Measurements from ENCODE around the gene SYT2.
"Not testable (repeated sequence)": the region's sequence is repeated elsewhere in the genome, so short reads cannot be mapped to it uniquely, and the experiment has no call there.

Gene SYT2

DNA sequence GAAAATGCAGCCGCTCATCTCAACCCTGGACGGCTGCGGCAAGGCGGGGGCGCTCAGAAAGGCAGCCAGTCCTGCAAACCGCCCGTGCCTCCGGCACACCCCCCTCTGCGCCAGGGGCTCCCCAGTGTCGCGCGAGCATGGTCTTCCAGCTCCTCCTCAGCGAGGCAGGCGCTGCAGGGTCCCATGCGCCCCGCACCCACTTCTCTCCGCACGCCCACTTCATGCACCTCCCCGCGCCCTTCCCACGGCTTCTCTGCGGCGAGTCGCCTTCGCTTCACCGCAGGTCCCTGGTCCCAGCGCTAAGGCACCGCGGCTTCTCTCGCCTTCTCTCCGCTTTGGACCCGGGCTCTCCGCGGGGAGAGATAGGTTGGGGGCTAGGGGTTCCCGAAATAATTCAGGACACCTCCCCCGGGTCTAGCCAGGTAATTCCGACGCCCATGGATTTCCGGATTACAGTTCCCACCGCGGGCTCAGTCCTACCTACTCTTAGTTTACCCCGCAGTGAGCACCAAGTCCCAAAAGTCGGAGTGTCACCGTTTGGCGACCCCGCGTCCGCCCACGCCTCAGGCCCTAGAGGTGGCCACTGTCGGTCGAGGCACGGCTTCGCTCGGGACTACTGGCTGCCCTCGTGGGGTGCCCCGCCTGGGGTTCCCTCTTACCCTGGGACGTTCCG lies 67.5 kb downstream of the SYT2 start:
- no peak for DNase-seq (ENCODE audit: low read depth in 2 of 2)

DNA sequence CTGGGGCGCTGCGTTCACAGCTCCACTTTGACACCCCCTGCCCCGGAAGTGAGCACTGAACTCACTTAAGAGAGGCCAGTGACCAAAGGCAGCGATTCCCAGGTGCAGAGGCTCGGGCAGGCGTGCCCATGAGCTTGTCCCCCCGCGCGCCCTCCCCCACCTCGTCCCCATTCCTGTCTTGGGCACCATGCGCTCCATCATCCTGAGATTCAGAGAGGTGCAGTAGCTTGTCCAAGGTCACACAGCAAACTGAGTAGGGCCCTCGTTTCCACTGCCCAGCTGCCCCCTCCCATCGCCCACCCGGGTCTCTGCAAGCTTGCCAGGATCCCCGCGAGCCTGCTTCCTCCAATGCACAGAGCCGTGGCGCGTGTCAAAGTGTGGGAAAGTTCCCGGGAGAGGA lies 68.0 kb downstream of the SYT2 start:
- no peak for DNase-seq (ENCODE audit: low read depth in 2 of 2)

DNA sequence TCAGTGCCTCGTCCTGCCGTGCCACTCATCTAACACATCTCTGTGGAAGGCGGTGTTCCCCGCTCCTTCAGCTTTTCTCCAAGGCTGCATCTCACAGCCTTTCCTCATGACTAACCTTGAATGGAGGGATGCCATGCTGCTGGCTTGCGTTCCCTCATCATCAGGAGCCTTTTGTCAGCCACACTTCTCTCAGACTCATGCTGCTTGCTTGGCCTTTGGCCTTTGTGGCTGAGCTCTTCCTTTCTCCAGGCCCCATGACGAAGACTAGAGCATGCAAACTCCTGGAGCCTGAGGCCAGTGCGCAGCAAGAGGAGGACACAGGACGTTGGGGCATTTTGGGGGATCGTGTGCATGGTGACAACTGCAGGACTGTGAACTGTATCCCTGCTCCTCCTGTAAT lies 70.8 kb downstream of the SYT2 start:
- no peak for DNase-seq (ENCODE audit: low read depth in 2 of 2)

DNA sequence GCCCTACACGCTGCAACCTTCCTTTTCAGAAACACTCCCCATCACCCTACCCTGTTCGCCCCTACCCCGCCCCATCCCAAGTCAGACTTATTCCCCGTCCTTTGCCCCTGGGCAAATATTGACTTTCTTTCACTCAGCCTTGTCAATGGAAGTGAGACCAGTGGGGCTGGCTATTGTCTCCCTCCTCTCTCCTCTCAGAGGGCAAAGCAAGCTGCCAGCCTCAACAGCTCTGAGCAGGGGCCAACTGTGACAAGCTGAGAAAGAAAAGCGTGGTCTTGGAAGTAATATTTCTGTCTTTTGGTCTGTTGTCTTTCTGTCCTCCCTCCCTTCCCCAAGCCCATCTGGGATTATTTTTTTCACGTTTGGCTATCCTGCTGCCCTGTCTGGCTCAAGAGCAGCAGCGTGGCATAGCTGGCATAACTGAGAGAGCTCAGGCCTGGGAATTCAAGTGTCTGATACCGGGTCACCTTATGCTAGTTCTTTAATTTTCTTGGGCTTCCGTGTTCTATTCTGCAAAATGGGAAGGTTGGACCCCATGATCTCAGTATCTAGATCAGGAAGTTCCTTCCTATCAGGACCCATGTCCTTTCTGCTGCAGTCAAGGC lies 71.5 kb downstream of the SYT2 start:
- not testable (repeated sequence) for DNase-seq (ENCODE audit: low read depth in 2 of 2)

DNA sequence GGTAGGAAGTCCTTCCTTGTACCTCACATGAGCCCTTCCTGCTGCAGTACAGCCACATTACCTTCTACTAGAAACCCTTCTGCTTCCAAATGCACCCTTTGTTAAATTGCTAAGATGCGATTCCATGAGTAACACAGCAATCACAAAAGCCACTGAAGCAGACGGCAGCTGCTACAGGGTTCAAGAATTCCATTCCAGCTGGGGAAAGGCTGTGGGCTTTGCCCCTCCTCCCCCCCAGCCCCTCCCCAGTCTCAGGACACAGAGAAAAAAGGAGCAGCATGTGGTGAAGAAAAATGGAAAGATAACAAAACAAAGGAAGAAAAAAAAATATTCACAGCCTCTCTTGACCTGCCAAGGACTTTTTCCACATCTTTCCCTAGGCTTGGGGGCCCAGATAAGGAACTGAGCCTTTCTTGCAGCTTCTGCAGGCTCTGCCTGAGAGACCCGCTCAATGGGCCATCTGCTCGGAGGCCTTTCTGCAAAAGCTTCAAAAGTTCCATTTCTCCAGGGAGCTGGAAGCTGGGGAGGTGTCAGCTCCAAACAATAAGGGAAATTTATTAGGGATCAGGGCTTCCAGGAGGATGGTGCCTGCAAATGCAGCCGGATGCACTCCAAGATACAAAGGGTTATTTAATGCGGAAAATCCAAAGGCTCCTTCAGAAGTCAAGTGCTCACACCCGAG lies 72.1 kb downstream of the SYT2 start:
- no peak for DNase-seq (ENCODE audit: low read depth in 2 of 2)

DNA sequence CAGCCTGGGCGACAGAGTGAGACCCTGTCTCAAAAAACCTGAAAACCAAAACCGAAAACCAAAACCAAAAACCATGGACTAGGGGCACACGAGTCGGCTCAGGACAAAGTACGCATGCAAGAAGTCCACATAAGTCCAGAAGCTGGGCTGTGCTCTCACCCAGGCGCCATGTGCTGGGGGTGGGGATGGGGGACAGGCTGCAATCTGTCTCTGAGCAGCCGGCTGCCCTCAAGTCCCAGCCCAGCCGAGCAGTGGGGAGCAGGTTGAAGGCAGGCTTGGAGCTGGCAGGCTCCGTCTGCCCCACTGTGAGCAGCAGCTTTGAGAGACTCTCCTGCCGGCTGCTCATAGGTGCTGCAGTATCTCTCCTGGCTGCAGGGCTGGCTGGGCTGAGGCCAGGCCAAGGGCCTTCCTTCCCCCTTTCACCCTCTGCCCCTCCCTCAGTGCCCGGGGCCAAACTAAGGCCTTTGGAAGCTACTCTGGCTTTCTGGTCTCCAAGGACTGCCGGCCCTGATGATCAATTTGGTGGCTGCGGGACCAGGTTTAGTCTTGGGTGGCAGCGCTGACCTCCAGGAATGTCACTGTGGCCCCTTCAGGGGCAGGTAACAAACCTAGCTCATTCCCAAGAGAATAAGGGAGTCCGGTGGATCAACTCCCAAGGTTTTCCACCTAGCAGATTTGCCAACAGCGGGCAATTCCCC lies 72.8 kb downstream of the SYT2 start:
- DNase-seq (ENCODE audit: low read depth in 2 of 2) = not testable (repeated sequence)

DNA sequence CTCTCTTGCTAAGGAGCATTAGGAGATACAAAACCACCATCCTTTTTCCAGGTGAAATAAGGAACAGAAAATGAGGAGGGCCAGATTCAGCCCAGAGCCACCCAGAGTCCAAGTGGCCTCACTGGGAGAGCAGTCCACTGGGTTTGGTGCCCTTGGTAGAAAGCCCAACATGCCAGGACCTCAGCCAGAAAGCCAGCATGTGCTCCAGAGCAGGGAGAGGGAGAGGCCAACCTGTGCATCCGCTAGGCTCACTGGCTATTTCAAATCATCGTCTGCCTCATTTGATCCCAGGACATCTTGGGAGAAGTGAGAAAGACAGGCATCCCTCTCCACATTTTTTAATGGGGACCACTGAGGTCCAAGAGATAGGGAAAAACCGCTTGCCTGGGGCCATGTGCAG lies 74.1 kb downstream of the SYT2 start:
- not testable (repeated sequence) for DNase-seq (ENCODE audit: low read depth in 2 of 2)

DNA sequence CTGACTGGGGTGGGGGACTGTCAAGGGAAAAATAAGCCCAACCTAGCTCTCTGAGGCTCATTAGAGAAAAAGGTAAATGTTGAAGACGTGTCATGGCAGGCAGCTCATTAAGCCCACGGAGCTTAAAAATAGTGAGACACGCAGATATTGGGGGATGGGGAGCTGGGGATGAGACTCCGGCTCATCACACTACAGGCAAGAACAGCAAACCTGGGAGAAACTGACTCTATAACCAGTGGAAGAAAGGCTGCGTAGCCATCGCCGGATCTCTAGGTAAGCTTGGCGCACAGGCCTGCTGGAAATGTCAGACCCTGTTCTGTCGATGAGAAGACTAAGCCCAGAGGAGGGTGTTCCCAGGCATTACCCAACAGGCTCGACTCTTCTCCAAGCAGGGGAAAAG lies 78.0 kb downstream of the SYT2 start:
- no peak for DNase-seq (ENCODE audit: low read depth in 2 of 2)

DNA sequence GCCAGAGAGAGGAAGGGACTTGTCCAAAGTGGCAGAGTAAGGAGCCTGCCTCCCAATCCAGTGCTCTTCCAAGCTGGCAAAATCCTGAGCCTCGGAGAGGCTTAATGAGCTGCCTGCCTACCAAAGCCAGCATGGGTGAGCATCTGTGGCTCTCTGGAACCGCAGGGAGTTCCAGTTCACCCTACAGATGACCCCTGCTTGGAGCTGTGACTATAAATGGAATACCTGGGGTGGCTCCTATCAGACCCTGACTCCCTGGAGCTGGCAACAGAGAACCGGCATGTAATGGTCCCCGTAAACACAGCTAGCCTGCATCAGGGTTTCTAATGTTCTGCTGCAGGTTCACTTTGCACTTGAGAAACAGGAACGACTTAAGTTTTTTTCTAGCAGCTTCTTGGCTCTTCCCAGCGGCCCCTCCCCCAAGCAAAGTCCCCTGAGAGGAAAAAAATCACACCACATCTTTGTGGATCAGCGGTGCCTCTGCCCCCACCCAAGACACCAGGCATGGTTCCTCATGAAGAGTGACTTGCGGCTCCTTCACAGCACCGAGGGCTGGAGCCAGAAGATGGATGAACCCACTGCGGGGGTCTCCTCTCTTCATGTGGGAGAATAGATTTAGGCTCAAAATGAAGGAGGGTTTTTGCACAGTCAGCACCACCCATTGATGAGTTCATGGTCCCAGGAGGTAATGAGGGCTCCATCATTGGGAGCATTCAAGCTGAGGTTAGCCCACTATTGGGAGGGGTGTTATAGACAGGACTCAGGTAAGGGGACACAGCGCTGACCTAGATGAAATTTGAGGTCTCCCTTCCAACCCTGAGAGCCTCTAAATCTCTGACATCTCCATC lies 79.0 kb downstream of the SYT2 start:
- DNase-seq (ENCODE audit: low read depth in 2 of 2) = no peak

DNA sequence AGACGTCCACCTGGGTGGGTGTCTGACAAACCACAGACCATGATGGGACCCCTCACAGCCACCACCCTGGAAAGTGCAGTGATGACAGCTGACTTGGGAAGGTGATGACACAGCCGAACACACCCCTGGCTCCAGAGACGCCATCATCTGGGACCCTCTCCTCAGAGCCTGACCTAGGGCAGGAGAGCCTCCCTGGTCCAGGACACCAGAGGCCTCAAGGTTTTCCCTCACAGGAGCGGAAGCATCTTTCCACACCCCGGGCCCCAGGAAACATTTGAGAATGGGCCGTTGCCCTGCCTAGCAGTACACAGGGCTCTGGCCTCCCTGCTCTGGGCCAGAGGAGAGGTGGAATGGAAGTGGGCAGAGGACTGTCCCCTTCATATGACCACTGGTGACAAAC lies 79.7 kb downstream of the SYT2 start:
- DNase-seq (ENCODE audit: low read depth in 2 of 2) = no peak

DNA sequence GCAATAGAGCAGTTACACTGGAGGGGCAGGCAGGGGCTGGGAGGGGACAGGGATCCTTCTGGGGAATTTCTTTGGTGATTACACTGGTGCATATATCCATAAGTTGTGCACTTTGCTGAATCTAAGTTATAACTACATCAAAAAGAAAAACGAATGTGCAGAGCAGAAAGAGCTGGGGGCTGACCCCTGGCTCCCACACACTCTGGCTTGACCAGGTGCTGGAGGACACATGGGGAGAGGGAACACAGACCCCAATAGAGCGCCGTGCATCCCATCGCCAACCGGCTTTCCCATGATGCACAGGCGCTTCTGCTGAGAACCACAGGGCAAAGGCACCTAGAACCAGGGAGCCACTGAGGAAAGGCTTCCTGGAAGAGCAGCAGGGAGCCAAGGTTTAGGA lies 80.2 kb downstream of the SYT2 start:
- DNase-seq (ENCODE audit: low read depth in 2 of 2) = not testable (repeated sequence)

DNA sequence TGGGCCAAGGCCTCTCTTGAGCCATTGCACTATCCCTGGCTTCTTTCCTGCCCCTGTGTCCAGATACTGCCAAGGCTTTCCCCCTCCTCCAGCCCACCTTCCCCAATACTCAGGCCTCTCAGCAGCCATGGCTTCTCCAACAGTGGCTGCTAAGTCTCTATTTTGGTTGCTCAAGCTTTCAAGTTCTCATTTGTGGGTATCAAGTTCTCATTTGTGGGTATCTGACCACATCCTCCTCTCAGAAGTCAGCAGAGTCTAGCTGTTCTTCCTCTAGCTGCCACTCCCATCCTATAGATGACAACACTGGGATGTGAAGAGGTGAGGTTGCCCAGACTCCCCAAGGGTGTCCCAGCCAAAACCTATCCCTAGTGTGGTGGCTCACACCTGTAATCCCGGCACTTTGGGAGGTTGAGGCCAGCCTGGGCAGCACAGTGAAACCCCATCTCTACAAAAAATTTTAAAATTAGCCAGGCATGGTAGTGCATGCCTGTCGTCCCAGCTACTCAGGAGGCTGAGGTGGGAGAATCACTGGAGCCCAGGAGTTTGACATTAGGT lies 80.9 kb downstream of the SYT2 start:
- not testable (repeated sequence) for DNase-seq (ENCODE audit: low read depth in 2 of 2)

DNA sequence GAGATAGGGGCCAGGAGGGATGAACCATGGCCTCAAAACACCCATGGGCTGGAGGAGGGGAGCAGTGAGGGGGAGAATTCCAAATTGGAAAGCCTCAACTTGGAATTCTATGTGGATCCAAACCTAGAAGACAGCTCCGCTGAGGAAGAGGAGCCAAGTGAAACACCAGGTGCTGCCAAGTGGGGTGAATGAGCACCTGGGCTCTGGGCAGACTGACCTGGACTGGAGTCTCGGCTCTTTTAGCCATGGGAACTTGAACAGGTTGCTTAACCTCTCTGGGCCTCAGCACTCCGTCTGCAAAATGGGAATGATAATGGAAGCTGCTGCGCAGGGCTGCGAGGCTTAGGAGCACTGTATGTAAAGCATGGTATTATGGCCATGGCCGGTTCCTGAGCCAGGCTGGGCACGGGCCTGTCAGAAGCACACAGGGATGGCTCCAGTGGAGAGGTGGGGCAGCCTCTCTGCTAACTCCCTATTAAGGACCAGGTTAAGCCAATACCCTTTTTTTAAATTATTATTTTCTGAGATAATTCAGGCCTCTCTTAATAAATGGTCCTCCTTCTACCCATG lies 81.5 kb downstream of the SYT2 start:
- DNase-seq (ENCODE audit: low read depth in 2 of 2) = no peak

DNA sequence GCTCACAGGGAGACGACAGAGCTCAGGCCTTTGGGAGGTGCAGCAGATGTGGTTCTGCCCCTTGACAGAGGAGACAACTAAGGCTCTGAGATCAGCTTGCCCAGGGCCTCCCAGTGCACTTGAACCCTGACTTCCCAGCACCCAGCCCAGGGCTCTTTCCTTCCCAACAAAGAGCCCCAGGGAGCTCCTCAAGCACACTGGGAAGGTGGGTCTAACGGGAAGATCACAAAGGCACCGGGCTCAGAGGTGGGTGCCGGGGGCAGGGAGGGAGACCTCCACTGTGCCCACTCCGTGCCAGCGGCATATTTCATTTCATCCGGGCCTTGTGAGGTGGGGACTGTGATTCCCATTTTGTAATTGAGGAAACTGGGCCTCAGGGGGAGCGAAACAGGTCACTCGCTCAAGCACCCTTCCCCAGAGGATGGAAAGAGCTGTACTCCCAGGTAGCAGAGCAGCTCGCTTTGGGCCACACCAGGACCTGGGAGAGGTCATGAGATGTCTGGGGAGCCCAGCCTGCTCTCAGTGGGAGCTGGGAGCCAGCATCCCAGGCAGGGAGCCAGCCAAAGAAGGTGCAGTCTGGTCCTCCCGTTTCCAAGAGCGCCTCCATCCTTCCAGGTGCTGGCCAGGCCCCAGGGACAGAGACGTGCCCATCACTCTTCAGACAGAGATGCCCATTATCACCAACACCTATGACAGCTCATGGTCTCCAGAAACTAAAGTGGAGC lies 82.3 kb downstream of the SYT2 start:
- no peak for DNase-seq (ENCODE audit: low read depth in 2 of 2)

DNA sequence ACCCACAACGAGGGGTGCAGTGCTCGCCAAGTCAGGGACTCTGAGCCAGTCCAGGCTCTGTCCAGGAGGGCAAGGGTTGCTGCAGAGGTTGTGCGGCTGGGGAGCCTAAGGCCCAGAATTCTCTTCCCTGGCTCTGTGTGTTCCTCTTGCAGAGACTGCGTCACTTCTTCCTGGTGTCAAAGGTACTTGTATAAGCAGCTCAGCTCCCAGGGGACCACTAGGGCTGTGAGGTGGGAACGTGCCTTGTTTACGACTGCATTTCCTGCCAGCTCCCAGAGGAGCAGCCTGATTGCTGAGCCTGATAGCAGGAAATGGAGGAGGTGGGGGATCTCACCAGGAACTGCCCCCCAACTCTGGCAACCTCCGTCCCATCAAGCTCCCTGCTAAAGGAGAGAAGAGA lies 83.2 kb downstream of the SYT2 start:
- not testable (repeated sequence) for DNase-seq (ENCODE audit: low read depth in 2 of 2)

DNA sequence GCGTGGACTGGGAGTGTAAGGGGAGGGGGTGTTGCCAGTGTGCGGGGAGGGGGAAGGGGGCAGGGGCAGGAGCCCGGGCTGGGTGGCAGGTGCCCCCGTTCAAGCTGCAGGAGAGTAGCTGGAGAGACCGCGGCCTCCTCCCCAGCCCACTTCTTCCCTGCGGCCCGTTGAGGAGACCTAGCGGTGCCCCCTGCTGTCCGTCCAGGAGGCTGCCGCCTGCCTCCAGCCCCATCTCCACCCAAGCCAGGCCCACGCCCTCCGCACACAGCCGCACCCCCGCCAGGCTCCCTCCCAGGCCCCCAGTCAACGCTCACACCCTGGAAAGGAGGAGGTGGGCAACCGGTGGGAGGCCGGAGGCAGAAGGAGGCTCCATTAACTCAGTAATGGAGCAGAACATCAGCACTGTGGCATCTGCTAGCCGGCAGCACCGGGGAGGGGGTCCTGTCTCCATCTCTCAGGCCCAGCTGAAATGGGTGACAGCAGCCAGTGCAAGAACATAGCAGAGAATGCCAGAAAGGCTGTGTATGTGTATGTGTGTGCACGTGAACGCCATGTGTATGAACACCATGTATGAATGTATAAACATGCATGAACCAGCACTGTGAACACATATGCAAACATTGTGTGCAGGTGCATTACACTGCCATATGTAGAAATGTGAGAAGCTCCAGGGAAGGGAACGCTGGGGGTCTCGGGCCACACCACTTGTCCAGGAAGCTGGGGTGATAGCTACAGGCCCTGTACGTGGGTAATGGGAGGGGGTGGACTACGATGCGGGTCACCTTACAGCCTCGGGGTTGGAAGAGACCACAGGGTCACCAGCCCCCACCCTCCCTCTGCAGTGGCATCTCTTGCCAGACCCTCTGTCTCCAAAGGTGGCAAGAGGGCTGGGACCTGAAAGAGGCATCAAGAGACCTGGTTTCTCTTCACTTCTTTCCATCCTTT lies 84.6 kb downstream of the SYT2 start:
- DNase-seq (ENCODE audit: low read depth in 2 of 2) = no peak

DNA sequence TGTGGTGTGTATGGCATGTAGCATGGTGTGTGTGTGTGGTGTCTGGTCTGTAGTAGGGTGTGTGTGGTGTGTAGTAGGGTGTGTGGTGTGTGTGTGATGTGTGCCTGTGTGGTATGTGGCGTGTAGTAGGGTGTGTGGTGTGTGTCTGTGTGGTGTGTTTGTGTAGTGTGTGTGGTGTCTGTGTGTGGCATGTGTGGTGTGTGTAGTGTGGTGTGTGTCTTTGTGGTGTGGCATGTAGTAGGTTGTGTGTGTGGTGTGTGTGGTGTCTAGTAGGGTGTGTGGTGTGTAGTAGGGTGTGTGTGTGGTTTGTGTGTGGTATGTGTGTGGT lies 85.5 kb downstream of the SYT2 start:
- no peak for DNase-seq (ENCODE audit: low read depth in 2 of 2)

DNA sequence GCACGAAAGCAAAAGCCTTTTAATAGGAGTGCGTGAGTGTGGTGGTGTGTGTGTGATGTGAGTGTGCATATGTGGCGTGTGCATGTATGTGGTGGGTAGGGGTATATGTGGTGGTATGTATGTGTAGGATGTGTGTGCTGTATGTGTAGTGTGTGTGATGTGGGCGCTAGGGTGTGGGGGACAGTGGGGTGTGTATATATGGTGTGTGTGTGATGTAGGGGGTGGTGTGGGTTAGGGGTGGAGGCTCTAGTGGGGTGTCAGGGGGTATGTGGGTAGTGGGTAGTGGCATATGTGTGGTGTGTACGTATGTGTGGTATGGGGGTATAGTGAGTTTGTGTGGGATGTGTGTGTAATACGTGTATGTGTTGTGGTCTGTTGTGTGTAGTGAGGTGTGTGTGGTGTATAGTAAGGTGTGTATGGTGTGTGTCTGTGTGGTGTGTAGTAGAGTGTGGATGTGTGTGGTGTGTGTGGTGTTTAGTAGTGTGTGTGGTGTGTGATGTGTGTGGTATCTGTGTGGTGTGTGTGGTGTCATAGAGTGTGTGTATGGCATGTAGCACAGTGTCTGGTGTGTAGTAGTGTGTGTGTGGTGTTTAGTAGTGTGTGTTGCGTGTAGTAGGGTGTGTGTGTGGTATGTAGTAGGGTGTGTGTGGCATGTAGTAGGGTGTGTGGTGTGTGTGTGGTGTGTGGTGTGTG lies 86.0 kb downstream of the SYT2 start:
- no peak for DNase-seq (ENCODE audit: low read depth in 2 of 2)

DNA sequence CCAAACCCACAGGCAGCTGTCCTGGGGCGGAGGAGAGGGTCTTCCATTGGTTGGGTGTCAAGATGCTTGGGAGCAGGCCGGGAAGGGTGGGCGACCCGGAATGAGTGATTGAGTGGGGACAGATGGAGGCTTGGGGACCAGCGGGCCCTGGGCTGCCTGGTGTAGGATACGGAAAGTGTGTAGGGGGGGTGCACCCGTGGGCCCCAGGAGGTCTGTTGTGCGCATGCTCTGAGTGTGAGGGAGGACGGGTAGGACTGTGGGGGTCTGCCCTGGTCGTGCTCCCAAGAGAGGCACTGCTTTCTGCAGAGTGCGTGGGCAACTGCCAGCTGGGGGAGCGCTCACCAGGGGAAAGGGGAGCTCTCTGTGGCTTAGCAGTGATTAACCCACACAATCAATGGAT lies 86.8 kb downstream of the SYT2 start:
- DNase-seq (ENCODE audit: low read depth in 2 of 2) = not testable (repeated sequence)
